GM19438 (cell line): Measurements from ENCODE around the gene SRL.

ENCODE experiments used
- ATAC-seq: cut with Tn5 transposase; IDR thresholded peaks from one replicate; pipeline ENCODE4 v1.9.1; 2021; ENCODE audit warnings: low read depth; ENCODE audit not compliant: unreplicated experiment

The SRL gene

DNA sequence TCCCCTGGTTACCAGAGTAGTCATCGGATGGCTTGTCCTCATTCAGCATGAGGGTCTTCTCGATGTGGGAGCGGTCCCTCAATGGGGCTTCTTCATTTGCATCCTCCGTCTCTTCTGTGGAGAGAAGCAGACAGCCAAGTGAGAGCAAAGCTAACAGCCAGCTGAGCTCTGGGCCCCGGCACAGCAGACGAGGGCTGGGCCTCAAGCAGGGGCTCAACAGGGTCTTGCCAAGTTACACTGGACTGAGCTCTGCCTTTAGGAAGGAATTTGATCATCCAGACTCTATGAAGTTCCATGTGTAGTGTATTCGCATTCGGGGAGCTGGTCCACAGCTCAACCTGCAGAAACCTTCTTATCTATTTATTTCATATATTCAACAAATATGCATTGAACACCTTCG lies 37.4 kb downstream of the SRL start:
- ATAC-seq, result no peak

DNA sequence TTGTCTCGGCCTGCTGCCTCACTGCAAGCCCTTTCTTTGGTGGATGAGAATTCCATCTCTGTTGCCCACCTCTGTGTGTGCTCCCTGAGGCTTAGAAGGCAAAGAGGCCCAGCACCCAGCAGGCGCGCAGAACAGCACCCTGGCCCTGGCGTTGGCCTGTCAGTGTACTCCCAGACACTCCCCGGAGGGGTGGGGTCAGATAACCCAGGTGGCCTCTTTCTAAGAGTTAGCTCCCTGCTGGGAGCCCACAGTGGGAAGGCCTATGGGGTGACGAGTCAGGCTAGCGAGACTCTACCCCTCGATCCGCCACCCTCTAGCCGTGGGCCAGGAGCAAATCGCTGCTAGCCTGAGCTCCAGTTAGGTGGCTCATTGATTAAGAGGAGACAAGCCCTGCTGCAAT lies 38.1 kb downstream of the SRL start:
- ATAC-seq, result no peak

DNA sequence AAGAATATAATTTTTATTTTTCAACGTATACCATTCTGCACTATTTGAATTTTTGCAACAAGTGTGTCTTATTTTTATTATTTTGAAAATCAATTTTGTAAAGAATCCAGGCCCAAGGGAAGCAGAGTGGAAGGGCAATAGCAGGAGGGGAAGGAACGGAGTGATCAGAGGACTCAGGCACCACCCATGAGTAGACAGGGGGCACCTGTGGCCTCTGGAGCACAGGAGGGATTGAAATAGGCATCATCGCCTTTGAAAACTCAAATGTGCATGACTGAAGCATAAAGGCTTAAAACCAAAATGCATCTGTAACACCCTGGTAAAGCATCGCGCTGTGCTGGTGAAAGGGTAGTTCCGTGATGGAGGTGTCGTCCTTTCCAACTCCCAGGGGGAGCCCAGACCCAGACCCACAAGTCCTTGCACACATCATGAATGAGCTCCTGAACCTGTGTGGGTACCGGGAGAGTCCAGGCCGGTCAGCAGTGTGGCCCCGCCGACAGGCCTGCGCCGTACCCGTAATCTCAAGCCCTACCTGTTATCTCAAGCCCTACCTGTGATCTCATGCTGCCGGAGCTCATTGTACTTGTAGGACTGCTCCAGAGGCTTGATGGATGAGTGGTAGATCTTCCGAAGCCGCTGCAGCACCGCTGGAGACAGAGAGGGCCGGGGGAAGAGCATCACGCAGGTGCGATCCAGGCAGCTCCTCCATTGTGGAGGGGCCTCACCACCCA lies 39.1 kb downstream of the SRL start:
- no peak for ATAC-seq

DNA sequence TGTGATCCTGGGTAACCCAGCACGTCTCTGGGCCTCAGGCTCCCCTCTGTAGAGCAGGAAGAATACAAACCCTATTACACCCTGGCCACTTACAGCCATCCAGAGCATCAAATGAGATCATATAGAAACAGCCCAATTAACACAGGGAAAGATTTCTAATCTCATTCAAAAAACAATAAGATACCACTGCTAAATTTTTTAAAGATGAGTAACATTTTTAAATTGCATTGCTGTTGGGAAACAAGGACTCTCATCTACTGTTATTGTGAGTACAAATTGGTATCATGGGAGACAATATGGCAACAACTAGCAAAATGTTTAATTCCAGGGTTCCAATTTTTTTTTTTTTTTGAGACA lies 41.1 kb downstream of the SRL start:
- ATAC-seq, result no peak

GRCh38 chr16:4200000-4200780 lies 41.7 kb downstream of the SRL start:
- no peak for ATAC-seq

GRCh38 chr16:4198816-4199215 lies 43.1 kb downstream of the SRL start:
- no peak for ATAC-seq

DNA sequence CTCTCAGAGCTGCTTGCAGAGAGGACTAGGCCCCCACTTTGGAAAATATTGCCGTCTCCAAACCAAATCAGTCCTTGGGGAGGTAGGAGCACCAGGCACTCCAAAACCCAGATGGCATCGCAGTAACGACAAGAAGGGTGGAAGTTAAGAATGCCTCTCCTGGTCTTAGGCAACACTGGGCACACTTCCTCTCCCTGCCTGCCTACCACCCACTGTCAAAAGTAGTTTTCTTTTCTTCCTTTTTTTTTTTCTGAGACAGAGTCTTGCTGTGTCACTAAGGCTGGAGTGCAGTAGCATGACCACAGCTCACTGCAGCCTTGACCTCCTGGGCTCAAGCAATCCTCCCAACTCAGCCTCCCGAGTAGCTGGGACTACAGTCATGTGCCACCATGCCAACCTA lies 47.2 kb downstream of the SRL start:
- no peak for ATAC-seq

GRCh38 chr16:4193920-4194319 lies 48.0 kb downstream of the SRL start:
- ATAC-seq, result no peak

DNA sequence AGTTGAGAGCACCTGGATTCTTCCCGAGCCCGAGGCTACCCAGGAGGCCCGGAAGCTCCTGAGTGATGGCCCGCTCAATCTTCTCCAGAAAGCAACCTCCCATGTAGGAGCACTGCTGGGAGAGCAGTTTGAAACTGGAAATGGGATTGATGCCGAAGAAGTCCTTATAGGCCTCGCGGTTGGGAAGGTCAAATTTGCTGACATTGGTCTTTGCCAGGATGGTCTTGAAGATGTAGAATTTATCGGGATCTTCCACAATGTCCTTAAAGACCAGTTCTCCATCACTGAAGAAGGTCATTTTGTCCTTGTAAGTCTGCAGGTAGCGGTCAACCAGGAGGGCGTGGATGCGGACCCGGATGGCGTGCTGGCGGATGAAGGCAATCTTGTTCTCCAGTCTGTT lies 49.7 kb downstream of the SRL start:
- no peak for ATAC-seq

DNA sequence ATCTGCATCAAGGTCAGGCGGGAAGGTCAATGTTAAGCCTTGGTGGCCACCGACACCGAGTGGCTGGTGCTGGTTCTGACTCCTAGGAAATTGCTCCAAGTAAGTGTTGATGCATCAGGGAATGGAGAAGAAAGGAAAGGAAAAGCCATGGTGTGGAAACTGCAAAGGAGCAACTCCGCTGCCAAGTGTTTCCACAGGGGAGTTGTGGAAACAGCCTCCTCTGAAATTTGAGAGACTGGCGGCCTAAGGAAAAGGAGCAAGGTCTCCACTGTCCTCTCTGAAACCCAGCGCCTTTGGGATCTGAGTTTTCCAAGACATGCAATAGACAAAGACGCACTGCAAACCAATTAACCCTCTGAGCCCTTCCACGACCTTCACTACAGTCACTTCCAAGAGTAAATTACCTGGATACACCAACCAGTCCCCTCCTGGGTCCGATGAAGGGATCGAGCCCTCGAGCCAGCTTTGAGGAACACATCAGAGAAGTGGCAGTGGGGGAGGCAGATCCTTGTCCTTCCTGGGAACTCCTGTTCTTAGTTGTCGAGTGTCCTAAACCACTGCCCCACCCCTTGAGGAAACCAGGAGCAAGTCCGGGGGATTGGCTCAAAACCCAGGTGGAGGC lies 51.1 kb downstream of the SRL start:
- ATAC-seq, result no peak

DNA sequence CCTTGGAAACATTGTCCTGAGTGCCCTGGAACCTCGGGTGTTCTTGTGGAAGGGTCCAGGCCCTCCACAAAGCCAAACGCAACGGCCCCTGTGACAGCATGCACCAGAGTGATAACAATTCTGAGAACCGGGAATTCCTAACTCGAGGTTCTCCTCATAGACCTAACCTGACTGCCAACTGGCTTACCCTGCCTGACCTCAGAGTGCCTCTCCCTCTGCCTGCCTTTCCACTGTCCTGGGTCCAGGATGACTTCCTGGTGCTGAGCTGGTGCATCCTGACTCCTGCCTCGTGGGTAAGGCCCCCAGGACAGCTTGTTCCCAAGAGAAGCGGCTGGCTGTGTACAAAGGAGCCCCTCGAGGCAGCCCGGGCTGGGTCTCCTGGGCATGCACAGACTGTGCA lies 51.8 kb downstream of the SRL start:
- ATAC-seq, result no peak

DNA sequence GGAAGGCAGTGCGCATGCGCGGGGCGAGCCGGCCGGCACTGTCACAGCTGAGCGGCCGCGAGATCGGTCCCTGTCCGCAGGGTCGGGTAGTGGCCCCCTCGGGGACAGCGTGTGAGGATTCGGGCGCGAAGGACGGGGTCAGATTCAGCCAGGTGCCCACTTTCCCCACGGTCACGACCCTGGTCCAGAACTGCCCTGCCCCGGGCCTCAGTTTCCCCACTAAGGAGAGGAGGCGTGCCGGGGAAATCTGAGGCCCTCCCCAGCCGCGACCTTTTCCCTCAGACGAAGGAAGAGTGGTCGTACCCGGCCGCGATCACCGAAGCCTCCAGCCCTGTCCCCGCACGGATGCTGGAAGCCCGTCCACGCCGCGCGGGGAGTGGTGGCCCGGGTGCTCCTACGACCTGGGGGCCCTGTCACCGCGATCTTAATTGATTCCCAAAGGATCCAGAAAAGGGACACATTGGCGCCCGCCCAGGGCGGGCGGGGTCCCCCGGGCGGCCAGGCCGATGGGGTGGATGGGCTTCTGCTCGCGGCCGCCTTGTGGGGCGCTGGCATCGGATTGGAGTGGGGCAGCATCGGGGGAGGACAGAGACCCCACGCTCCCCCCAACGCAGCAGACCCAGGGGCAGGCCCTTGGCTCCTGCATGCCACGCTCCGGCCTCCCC lies 57.7 kb downstream of the SRL start:
- no peak for ATAC-seq

DNA sequence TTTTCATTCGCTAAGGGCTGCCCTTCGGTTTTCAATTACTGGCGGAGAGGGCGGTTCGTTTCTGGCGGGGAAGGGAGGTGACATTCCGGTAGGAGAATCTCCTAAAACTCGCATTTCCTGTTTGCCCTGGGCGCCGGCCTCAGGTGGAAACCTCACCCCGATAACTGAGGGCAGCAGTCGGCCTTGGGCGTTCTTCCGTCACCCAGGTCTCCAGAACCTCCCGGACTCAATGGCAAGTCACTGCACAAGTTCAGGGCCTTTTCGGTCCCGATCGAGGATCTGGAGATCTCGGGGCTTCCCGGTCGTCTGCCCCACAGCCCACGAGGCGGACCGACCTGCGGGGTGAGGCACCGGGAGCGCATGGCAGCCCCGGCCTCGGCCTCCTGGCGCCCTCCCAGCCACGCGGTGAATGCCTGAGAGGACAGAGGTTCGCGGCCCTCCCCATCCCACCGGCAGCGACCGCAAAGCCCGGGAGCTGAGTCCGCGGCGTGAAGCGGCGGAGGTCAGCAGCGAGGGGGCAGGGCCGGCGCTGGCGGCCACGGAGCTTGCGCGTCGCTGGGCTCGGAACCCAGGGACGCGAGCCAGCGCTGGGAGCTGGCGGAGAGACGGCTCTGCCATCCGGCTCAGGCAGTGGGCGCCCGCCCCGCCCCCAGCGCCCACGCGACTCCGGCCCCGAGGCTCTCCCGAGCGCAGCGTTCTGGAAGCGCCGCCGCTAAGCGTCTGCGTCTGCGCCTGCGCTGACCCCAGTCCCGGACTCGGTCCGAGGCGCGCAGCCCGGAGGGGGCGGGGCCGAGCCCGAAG lies 58.4 kb downstream of the SRL start:
- ATAC-seq, result peak; percentile 71

- peak; percentile 52 for ATAC-seq
Observed at GRCh38 chr16:4182581-4183236, 59.2 kb downstream of the SRL start.

- no peak for ATAC-seq
Observed at GRCh38 chr16:4180511-4180910, 61.4 kb downstream of the SRL start.

GRCh38 chr16:4179763-4180260 lies 62.1 kb downstream of the SRL start:
- ATAC-seq, result no peak

GRCh38 chr16:4179020-4179419 lies 62.9 kb downstream of the SRL start:
- ATAC-seq, result no peak

DNA sequence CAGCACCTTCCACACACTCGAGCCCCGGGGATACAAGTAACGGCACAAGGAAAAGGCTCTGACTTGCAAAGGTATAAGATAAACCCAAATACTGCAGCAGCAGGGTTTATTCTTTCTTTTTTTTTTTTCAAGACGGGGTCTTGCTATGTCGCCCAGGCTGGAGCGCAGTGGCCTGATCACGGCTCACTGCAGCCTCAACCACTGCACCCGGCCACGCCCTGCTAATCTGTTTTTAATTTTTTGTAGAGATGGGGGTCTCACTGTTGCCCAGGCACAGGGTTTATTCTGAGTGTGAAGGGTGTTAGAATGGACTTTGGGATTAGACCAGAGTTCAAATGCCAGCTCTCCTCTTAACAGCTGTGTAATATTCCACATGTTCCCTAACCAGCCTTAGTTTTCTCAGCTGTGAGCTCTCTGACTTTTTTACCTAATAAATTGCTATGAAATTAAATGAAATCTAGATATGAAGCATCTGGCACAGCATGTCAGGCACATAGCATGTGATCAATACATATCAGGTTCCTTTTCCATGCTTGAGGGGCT lies 63.3 kb downstream of the SRL start:
- no peak for ATAC-seq

GRCh38 chr16:4176906-4177417 lies 64.9 kb downstream of the SRL start:
- no peak for ATAC-seq
